Colonic mucosa (tissue), 4 donors: ENCODE data around the gene PLPPR3. TPM values are rescaled to one million over a fixed set of nuclear protein-coding genes. Genes with fewer than 3 reads are reported as not detected.

Experiments
- DNase-seq: peaks from one replicate; pipeline ENCODE4 v3.0.0-alpha.2; 2020
- H3K27ac ChIP-seq: fragments of 200-600 bp; one replicate; pipeline ENCODE4 v1.8.0; 2021
- H3K27me3 ChIP-seq: fragments of 200-600 bp; one replicate; pipeline ENCODE4 v1.8.0; 2021
- H3K36me3 ChIP-seq: fragments of 200-600 bp; one replicate; pipeline ENCODE4 v1.8.0; 2021
- H3K4me1 ChIP-seq: fragments of 200-600 bp; one replicate; pipeline ENCODE4 v1.8.0; 2021; ENCODE audit warnings: mild to moderate bottlenecking
- H3K4me3 ChIP-seq: fragments of 200-600 bp; one replicate; pipeline ENCODE4 v1.8.0; 2021
- H3K9ac ChIP-seq, 2 donors: one replicate each; pipeline ENCODE4 v1.7.0; 2013; ENCODE audit warnings: control low read depth in 2 of 2, low read depth in 2 of 2, low read length in 2 of 2
- H3K9me3 ChIP-seq: fragments of 200-600 bp; one replicate; pipeline ENCODE4 v1.8.0; 2021
- intact Hi-C: fragments of 100-400 bp; cut with DNase I; formaldehyde crosslinking; loops from one replicate; pipeline ENCODE4 v1.14.1; 2022
- total RNA-seq, 2 donors: library from RNA; stranded (reverse); fragmentation: NEBNext Ultra II Directional in 1 of 2; extraction: Animal tissue kit (Norgen Biotek cat#: 25700) in 1 of 2; gene quantifications; one replicate each; pipeline ENCODE4 v1.2.1, GENCODE V29; 2021
- TF ChIP-seq, protein P1 (sequence below): fragments of 200-600 bp; IDR thresholded peaks from one replicate; pipeline ENCODE4 v1.8.0; 2022; ENCODE audit warnings: antibody characterized with exemption, mild to moderate bottlenecking
- donor health status: healthy.
- donor health status: DM: no; HTN: no; CAD: no.
- donor health status: DM: no; HTN: no; CAD: no.

Gene PLPPR3
- total RNA-seq, 2 donors from 2014 or later = 0.22 TPM; not detected in 1

DNA sequence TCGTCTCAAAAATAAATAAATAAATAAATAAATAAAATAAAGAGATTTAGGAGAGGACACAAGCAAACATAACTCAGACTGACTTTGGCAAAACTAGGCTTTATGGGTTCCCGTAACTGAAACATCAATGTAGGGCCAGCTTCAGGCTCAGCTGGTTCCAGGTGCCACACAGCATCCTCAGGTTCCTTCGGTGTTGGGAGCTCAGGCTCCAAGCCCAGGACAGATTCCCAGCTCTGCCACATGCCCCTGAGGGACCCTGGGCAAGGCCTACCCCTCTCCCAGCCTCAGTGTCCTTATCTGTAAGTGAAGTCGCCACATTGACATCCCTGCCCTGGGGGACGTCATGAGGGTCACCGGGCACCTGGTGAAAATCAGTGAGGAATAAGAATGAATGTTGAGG is 52.1 kb downstream of the PLPPR3 start:
- H3K27ac ChIP-seq = no peak overlapping the region
- TF ChIP-seq, protein P1, sequence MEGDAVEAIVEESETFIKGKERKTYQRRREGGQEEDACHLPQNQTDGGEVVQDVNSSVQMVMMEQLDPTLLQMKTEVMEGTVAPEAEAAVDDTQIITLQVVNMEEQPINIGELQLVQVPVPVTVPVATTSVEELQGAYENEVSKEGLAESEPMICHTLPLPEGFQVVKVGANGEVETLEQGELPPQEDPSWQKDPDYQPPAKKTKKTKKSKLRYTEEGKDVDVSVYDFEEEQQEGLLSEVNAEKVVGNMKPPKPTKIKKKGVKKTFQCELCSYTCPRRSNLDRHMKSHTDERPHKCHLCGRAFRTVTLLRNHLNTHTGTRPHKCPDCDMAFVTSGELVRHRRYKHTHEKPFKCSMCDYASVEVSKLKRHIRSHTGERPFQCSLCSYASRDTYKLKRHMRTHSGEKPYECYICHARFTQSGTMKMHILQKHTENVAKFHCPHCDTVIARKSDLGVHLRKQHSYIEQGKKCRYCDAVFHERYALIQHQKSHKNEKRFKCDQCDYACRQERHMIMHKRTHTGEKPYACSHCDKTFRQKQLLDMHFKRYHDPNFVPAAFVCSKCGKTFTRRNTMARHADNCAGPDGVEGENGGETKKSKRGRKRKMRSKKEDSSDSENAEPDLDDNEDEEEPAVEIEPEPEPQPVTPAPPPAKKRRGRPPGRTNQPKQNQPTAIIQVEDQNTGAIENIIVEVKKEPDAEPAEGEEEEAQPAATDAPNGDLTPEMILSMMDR = no peak
- H3K9ac ChIP-seq = no peak overlapping the region
- DNase-seq = no peak
- no peaks in the 10 kb centered on the region for H3K27me3 ChIP-seq
- no peak overlapping the region for H3K4me3 ChIP-seq
- no peaks in the 10 kb centered on the region for H3K9me3 ChIP-seq
- H3K4me1 ChIP-seq = no peaks in the 10 kb centered on the region
- H3K36me3 ChIP-seq = no peaks in the 10 kb centered on the region
- intact Hi-C loops = loop anchor here (2.0 to 10.0 kb wide), 3 partner anchors 85 to 205 kb away; partner anchors contain the start of genes CFD and ELANE

- Histone ChIP-seq H3K4me1 (no peaks in the 10 kb centered on the region), H3K27me3 (no peaks in the 10 kb centered on the region), H3K9ac (no peak overlapping the region), H3K9me3 (no peaks in the 10 kb centered on the region), H3K27ac (no peak overlapping the region), H3K36me3 (no peaks in the 10 kb centered on the region), H3K4me3 (no peak overlapping the region)
- DNase-seq = no peak
- TF ChIP-seq, protein P1 = no peak
- intact Hi-C loops = loop anchor here (10.0 kb wide), 1 partner anchor 86 kb away; the partner anchor contains the start of genes CFD and ELANE
Measured at GRCh38 chr19:768424-768823, 53.3 kb downstream of the PLPPR3 start.

- Histone ChIP-seq H3K4me1 (no peaks in the 10 kb centered on the region), H3K4me3 (no peak overlapping the region), H3K9me3 (no peaks in the 10 kb centered on the region), H3K27ac (no peak overlapping the region), H3K27me3 (no peaks in the 10 kb centered on the region), H3K9ac (no peak overlapping the region), H3K36me3 (no peaks in the 10 kb centered on the region)
- TF ChIP-seq, protein P1 = no peak
- intact Hi-C loops = loop anchor here (10.0 kb wide), 1 partner anchor 90 kb away; the partner anchor contains the start of genes CFD and ELANE
- no peak for DNase-seq
Measured at GRCh38 chr19:765179-765738, 56.5 kb downstream of the PLPPR3 start.

- Histone ChIP-seq H3K9me3 (no peaks in the 10 kb centered on the region), H3K36me3 (no peaks in the 10 kb centered on the region)
Measured at GRCh38 chr19:764301-764700, 57.5 kb downstream of the PLPPR3 start.

DNA sequence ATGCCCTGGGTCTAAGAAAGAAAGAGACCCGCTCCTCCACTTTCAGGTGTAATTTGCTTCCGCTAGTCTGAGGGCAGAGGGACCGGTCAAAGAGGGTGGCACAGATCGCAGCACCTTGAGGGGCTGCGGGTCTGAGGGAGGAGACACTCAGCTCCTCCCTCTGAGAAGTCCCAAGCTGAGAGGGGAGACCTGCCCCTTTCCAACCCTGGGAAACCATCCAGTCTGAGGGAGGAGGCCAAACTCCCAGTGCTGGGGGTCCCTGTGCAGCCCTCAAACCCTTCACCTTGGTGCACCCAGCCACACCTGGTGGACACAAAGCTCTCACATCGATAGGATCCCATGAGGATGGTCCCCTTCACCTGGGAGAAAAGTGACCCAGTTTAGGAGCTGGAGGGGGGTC is 57.9 kb downstream of the PLPPR3 start:
- Histone ChIP-seq H3K9me3 (no peaks in the 10 kb centered on the region), H3K36me3 (no peaks in the 10 kb centered on the region), H3K27ac (no peak overlapping the region), H3K4me1 (no peaks in the 10 kb centered on the region), H3K4me3 (no peak overlapping the region), H3K27me3 (no peaks in the 10 kb centered on the region), H3K9ac (no peak overlapping the region)
- intact Hi-C loops = loop anchor here (10.0 kb wide), 1 partner anchor 91 kb away; the partner anchor contains the start of genes CFD and ELANE
- TF ChIP-seq, protein P1 = no peak
- no peak for DNase-seq

More at GRCh38 chr19:764301-764700, 57.5 kb downstream of the PLPPR3 start:
- Histone ChIP-seq H3K9ac (no peak overlapping the region), H3K4me1 (no peaks in the 10 kb centered on the region), H3K27me3 (no peaks in the 10 kb centered on the region), H3K27ac (no peak overlapping the region), H3K4me3 (no peak overlapping the region)
- DNase-seq = no peak
- intact Hi-C loops = loop anchor here (10.0 kb wide), 1 partner anchor 90 kb away; the partner anchor contains the start of genes CFD and ELANE
- TF ChIP-seq, protein P1 = no peak
